ACHN (cell line): ENCODE data around the gene KIT.

Source experiments
- DNase-seq: peaks from one replicate; pipeline ENCODE4 v3.0.0-alpha.2; 2015
- in situ Hi-C: cut with HindIII; loops from 2 replicates; pipeline ENCODE4 v1.10.0; 2017; ENCODE audit warnings: low sequenced_read_pairs, low pct_ligation_motif_present, low pct_unique_long_range_greater_than_20kb

Gene KIT

DNA sequence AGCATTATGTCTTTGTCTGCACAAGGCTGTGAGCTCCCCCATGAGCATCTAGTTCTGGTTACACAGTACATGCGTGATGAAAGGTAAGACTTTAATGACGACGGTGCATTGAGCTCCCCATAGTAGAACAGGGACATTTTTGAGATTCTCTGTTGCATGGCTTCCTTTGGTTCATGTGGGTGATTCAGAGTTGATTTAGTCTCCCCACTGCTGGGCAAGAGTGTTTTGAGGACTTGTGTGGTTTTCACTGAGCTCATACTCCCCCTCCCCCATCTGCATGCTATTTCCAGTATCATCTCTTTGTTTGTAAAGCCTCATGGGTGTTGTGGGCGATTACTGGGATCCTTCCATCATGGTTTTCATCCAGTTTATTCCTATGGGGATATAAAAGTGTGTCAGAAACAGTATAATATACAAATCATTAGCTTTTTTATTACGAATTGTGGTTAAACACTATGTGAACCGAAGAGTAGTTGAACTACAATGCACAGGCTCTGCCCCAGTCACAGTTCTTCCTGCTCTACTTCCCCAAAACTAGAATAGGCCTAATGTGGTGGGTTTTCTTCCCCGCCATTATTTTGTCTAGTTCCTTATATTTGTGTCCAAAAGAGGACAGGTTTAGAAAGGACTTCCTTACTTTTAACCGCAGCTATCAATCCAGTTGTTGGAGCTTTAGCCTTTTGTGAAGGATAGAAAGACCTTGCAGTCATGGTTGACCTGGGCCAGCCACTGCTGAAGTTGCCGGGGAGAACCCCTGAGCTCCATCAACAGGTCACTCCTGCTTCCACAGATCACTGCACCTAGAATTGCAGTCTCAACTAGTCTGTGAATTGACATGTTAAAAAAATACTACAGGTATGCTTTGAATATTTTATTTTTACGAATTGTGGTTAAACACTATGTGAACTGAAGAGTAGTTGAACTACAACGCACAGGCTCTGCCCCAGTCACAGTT, 30.4 kb downstream of the KIT start:
- in situ Hi-C loops: no loop called here
- no peak for DNase-seq

DNA sequence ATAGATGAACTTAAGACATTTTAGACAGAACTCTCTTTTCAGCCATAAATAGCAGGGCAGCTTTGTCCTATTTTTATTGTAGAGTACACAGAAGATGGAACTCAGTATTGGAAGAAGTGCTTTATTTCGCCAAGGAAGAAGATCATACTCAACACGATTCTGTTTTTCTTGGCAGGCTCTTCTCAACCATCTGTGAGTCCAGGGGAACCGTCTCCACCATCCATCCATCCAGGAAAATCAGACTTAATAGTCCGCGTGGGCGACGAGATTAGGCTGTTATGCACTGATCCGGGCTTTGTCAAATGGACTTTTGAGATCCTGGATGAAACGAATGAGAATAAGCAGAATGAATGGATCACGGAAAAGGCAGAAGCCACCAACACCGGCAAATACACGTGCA, 37.6 kb downstream of the KIT start:
- DNase-seq: no peak
- in situ Hi-C loops: no loop called here

DNA sequence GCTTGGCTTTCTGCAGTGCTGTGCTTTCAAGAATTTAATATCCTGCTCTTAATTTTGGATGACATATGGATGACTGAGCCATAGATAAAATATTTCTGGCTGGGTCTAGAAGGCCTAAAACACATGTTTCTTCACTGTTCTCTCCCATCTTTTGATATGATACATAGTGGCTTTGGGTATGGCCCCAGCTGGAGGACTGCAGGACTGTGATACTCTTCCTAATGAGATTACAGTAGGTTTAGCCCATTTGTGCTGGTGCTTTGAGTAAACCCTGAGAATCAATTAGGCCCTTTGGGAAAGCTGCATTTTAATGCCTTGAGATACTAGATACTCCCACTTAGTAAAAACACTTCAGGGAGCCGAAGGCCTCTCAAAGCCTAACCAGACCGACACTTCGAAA, 38.0 kb downstream of the KIT start:
- in situ Hi-C loops: no loop called here
- DNase-seq: no peak

DNA sequence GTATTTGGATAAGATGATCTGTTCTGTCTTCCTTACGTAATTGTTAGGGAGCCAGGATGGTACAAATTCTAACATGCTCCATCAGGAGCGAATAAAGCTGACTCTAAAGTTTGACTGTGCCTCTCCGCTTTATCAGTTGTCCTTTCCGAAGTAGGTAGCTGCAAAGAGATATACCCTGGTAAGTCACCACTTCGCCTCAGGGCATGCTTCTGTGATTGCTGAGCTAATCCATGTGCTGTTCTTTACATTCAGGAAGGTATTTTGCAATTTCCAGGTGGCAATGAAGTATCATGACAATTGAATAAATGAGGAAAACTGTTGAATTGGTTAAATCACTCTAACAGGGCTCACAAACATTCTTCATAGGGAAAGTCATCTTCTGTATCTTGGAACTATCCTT, 38.9 kb downstream of the KIT start:
- in situ Hi-C loops: no loop called here

DNA sequence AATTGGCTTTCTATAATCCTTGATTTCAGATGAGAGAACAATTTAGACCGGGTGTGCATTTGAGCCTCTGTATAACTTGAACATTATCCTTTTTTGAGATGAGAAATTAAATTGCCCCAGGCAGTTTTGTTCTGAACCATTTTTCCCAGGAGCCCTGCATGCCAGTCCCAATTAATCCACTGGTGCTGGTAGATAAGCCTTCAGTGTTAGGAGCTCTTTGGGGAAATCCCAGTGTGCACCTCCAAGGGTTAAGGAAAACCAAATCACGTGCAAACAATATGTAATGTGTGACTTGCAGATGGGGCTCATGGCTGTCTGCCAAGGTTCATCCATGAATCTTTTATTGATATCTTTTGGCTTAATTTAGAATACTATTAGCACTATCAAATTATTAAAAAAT, 43.2 kb downstream of the KIT start:
- no peak for DNase-seq
- in situ Hi-C loops: no loop called here

More for the DNA sequence above, 38.9 kb downstream of the KIT start:
- DNase-seq: no peak

DNA sequence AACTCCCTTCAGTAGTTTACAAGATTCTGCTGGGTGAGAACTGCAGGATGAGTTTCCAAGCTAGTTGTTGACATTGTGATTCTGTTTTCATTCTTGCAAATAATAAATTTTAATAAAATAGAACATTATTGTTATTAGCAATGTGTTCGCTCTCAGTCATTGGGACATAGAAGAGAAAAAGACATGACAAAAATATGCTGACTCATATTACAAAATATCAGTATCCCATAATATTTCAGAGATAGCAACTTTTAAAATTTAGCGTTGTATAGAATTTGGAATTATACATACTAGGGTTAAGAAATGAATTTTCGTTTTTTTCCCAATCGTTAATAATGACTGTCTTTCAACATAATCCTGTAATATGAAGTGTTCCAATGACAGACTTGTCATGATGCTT, 45.4 kb downstream of the KIT start:
- no peak for DNase-seq
- in situ Hi-C loops: no loop called here

DNA sequence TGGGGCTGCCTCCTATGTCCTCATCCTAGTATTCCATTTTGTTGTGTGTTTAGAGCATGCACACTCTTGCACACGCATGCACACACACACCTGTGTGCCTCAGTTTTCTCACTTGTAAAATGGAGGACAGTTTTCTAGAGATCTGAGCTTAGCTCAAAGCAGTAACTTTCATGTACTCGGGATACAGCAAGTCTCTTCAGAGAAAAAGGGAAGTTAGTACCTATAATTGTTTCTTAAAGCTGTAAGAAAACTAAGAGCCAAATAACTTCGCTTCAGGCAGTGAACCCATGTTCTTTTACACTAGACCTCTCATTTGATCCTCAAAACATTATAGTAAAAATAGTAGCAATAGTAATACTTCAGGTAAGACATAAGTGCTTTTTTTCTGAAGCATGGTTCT, 49.6 kb downstream of the KIT start:
- in situ Hi-C loops: no loop called here
- no peak for DNase-seq

DNA sequence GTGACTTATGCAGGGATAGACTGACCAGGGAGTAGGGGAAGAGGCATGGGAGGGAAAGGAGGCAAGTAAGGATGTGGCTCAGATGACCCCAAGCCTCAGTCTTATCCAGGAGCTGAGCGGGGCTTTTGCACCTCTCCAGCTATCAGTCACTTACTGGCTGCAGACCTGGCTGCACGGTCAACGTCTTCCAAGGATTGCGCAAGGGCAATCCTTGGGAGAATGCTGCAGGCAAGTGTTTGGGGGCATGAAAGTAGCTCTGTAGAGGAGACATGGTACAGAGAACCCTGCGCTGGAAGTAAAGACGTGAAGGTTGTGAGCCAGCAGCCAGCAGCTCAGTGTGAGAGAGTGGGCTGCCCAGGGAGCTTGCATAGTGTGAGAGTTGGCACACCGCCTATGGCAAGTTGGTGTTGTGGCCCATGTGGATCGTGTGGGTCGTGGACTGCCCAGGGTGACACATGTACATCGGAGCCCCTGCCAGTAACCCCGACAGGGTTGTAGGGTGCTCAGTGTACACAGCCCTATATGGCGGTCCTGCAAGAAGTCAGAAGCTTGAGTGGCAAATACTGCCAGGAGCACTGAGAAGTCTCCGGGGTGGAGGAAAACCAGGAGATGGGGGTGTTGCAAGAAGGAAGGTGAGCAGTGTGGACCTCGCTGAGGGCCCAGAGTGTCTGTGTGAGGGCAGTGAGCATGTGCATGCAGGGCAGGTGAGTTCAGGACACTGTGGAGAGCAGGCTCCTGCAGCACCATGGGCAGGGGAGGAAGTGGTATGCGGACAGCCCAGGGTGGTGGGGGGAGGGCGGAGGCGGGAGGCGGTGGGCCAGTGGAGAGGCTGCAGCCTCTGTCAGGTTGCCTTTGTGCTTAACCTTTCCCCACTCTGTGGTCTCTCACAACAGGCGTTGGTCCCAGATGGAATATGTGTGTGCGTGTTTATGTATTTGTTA, 50.9 kb downstream of the KIT start:
- in situ Hi-C loops: no loop called here
- DNase-seq: no peak

DNA sequence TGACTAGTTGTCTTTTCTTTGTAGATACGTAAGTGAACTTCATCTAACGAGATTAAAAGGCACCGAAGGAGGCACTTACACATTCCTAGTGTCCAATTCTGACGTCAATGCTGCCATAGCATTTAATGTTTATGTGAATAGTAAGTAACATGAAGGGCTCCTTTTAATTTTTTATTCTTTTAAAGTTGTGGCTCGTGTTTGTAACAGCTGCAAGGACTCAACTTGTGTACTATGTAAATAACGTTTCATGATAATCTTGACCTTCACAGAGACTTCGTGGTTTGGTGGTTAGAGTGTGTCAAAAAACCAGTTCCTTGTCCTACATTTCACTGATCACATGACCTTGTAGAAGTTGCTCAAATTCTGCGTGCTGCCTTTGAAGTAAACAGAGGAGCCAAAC, 51.6 kb downstream of the KIT start:
- in situ Hi-C loops: no loop called here
- no peak for DNase-seq

DNA sequence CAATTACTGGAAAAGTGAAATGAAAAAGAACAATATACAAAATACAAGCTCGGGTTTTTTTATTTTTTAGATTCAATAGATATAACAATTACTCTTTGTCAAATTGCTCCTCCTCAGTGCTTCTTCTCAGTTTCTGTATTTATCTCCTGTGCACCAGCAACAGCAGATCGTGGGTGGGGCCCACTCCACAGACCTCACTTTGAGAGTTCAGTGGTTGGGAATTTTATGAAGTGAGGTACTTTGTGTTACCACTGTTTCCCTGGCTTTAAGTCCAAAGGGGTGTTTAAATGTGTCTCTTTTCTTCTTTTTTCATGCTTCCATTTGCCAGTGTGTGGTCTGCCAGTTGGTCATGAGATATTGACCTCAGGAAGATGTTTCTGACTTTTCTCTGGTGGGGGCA, 54.4 kb downstream of the KIT start:
- in situ Hi-C loops: no loop called here
- DNase-seq: no peak

DNA sequence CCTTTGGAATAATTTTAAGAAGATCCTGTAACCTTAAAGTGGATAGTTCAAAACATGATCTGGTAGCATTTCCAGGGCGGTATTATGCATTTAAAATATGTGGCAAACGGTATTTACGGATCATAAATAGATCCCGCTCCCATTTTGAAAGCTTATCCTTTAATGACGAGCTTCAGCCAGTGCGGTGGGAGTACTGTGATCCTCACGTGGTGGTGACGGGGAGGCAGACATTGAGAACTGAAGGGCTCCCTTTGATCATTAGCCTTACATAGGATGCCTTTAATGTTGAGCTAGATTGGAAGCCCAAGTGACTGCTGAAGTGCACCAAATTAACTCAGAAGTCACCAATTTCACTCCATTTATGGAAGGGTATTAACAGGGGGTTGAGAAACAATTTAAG, 56.9 kb downstream of the KIT start:
- in situ Hi-C loops: no loop called here
- no peak for DNase-seq

DNA sequence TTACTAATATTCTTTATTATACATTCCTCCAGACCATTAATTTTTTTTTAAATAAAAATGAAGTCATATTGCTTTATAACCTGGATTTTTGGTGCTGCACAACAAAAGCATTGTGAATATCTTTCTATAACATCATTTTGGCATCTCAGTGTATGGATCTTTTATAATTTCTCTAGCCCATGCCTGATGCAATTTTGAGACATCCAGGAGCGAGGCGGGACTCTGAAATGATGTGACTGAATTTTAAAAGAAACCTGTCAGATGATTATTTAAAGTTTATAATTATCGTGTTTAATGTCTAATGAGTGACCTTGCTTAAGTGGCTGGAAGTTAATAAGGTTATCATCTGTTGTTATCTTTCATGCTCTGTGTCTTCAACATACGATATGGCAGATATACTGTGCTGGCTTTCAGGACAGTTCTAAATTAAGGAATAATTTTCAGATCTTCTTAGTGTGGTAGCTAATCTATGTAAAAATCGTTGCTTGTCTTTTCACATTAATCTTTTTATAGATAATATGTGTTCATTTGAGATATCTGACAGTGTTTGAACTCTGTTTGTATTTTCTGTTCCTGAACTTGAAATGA, 58.8 kb downstream of the KIT start:
- in situ Hi-C loops: no loop called here

DNA sequence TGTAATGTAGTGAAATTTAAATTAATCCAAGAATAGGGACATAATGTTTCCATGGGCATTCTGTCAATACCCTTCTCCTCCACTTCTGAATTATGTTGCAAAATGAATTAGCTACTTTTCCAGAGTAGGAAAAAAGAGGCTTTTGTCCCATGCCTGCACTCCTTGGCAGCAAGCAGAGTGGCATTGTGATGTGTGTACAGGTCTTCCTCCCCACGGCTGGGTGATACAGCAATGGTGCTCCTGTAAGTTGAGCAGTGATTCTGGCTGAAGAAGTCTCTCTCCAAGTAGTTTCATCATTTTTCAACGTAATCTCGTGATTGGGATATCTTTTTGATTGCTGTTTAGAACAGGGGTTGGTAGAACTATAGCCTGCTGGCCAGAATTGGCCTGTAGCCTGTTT, 59.9 kb downstream of the KIT start:
- DNase-seq: no peak
- in situ Hi-C loops: no loop called here

More for the DNA sequence above, 58.8 kb downstream of the KIT start:
- no peak for DNase-seq

DNA sequence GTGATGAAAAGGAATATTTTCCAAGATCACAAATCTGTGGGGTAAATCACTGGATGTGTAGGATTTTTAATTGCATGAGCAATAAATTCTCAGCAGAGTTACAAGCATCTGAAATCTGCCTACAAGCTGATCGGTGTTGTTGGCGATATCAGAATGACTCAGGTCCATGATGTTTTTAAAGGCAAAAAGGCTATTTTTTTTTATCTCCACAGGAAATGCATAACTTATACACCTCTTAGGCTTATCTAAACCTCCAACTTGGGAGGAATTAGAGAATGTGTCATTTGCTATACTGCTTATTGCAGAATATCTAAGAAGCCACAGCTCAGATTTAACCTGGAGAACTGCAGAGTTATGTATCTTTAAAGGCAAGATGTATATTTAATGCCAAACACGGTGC, 61.6 kb downstream of the KIT start:
- in situ Hi-C loops: no loop called here
- no peak for DNase-seq

DNA sequence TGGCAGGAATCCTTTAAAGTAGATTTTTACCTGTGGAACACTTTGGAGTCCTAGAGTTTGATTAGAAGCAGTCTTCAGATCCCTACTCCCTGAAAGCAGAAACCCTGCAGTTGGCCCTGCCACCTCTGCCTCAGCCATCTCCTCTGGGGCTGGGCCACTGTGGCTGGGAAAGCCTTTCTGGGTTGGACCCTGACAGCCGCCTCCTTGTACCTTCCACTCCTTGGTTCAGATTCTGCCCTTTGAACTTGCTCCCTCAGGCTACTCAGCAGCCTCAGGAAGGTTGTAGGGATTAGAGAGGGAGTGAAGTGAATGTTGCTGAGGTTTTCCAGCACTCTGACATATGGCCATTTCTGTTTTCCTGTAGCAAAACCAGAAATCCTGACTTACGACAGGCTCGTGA, 65.5 kb downstream of the KIT start:
- in situ Hi-C loops: no loop called here
- no peak for DNase-seq

DNA sequence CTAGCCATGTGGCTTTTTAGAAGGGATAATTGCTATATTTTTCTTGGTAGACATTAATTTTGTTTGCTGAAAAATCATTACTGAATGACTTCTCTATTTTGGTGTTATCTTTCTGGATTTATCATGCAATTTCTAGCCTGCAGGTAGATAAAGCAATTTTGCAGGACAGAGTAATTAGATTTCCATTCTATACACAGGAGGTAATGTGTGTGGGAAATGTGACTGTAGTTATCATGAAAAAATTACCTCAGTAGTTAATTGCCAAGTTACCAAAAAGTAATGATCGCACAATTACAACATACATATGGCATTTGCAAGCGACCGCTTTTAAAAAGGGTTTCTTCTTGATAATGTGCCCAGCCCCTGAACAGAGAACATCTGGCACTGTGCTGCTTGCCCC, 66.1 kb downstream of the KIT start:
- in situ Hi-C loops: no loop called here

DNA sequence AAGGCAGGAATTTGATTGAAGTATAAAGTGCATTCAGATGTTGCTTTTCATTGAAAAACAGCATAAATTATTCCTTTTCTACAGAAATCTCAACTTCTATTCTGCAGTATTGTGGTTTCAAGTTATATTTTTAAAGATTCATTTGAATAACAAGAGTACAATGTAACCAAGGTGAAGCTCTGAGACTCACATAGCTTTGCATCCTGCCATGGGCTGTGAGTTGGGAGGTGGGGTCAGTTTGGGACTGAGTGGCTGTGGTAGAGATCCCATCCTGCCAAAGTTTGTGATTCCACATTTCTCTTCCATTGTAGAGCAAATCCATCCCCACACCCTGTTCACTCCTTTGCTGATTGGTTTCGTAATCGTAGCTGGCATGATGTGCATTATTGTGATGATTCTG, 69.2 kb downstream of the KIT start:
- no peak for DNase-seq
- in situ Hi-C loops: no loop called here

More for the DNA sequence above, 66.1 kb downstream of the KIT start:
- no peak for DNase-seq

DNA sequence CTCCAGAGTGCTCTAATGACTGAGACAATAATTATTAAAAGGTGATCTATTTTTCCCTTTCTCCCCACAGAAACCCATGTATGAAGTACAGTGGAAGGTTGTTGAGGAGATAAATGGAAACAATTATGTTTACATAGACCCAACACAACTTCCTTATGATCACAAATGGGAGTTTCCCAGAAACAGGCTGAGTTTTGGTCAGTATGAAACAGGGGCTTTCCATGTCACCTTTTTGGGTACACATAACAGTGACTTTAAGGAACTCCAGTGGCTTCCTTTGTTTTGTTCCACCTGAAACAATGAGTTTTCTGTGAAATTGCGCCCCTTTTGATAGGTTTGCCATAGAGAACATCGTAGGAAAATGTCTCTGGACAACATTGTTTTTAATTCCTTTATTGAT, 69.6 kb downstream of the KIT start:
- DNase-seq: no peak
- in situ Hi-C loops: no loop called here

DNA sequence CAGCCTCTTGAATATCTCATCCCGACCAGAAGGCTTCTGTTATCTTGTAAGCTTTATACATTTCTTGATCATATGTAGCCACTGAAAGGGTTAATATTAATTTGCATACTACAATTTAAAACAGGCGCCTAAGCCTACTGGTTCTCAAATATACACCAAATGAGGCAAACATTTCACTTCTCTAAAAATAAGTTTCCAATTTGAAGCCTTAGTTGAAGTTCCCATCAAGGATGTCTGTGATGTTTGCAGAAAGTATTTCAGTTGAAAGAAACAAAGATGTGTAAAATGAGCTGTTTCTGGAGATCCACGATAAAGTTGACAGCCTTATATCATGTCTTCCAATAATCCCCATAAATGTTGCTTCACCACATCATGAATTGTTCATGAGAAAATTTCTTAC, 70.6 kb downstream of the KIT start:
- in situ Hi-C loops: no loop called here
- DNase-seq: no peak
